Calu3 (cell line): ENCODE measurements around the gene ZBTB22. TPM values are rescaled to one million over a fixed set of nuclear protein-coding genes. Genes with fewer than 3 reads are reported as not detected.
A peak's percentile ranks its signal among the peaks of the same experiment; 100 is the strongest.

ENCODE experiments used
- BruUV-seq: library from RNA; stranded (reverse); fragments of 400-500 nt; replicated peaks from 2 replicates; lab custom pipeline; 2021; lab: Mats Ljungman, UMichigan
- CTCF ChIA-PET: fragments of 300-600 bp; sonication (Branson Sonifier 250); formaldehyde crosslinking; loops from one replicate; lab custom pipeline; 2022; ENCODE audit warnings: antibody characterized with exemption; lab: Charles Lee
- DNase-seq: peaks from one replicate; pipeline ENCODE4 v3.0.0; 2022
- H3K27ac Mint-ChIP-seq: one replicate; pipeline ENCODE4 v1.8.0; 2022; ENCODE audit warnings: mixed read lengths; ENCODE audit not compliant: unreplicated experiment
- H3K27me3 Mint-ChIP-seq: one replicate; pipeline ENCODE4 v1.8.0; 2022; ENCODE audit warnings: mixed read lengths; ENCODE audit not compliant: unreplicated experiment
- H3K36me3 Mint-ChIP-seq: one replicate; pipeline ENCODE4 v1.8.0; 2022; ENCODE audit warnings: mild to moderate bottlenecking, moderate library complexity, mixed read lengths; ENCODE audit not compliant: insufficient read depth, unreplicated experiment
- H3K4me1 Mint-ChIP-seq: one replicate; pipeline ENCODE4 v1.8.0; 2022; ENCODE audit warnings: mild to moderate bottlenecking, low read depth, mixed read lengths; ENCODE audit not compliant: unreplicated experiment
- H3K4me3 Mint-ChIP-seq: one replicate; pipeline ENCODE4 v1.8.0; 2022; ENCODE audit warnings: mild to moderate bottlenecking, low read depth, moderate library complexity, mixed read lengths; ENCODE audit not compliant: unreplicated experiment
- H3K9me3 Mint-ChIP-seq: one replicate; pipeline ENCODE4 v1.8.0; 2022; ENCODE audit warnings: low read depth, mixed read lengths; ENCODE audit not compliant: unreplicated experiment
- CTCF ChIP-seq: fragments of 200-600 bp; IDR thresholded peaks from one replicate; pipeline ENCODE4 v1.8.0; 2022; ENCODE audit warnings: antibody characterized with exemption; ENCODE audit not compliant: unreplicated experiment
- intact Hi-C: fragments of 100-400 bp; cut with micrococcal nuclease; formaldehyde crosslinking; loops from one replicate; pipeline ENCODE4 v1.10.0; 2022; ENCODE audit not compliant: unreplicated experiment
- total RNA-seq: library from RNA; stranded (reverse); gene quantifications from 2 replicates; pipeline ENCODE4 v1.2.3, GENCODE V29; 2022

ZBTB22 gene
- total RNA-seq, 1 experiment from 2014 or later: 22.6 TPM

- intact Hi-C loops: loop anchor here (5.0 kb wide), 1 partner anchor 75 kb away; the partner anchor contains the start of gene KIFC1
- Mint-ChIP-seq H3K27ac (peak overlapping the region; percentile 78), H3K9me3 (no peaks in the 10 kb centered on the region), H3K4me3 (peak overlapping the region; percentile 98), H3K36me3 (peaks cover 97% of the 10 kb centered on the region), H3K27me3 (no peaks in the 10 kb centered on the region), H3K4me1 (peaks cover 70% of the 10 kb centered on the region)
- CTCF ChIA-PET: interaction anchor here (0.6 to 2.4 kb wide), 5 partner anchors 56 to 507 kb away, joined by 3 to 10 read pairs (median 3); partner anchors contain the start of gene BAK1
- no peak for TF ChIP-seq CTCF
- no peak for DNase-seq
- no TSS peak for BruUV-seq
Observed at GRCh38 chr6:33316603-33317418, 733 bp downstream of the ZBTB22 start.

- CTCF ChIA-PET: no interaction called here
- intact Hi-C loops: loop anchor here (5.0 kb wide), 1 partner anchor 76 kb away; the partner anchor contains the start of gene KIFC1
- Mint-ChIP-seq H3K27ac (peak overlapping the region; percentile 97), H3K4me1 (peaks cover 65% of the 10 kb centered on the region), H3K36me3 (peaks cover 98% of the 10 kb centered on the region), H3K27me3 (no peaks in the 10 kb centered on the region), H3K9me3 (no peaks in the 10 kb centered on the region), H3K4me3 (peak overlapping the region; percentile 98)
- no peak for DNase-seq
- BruUV-seq: no TSS peak
- no peak for TF ChIP-seq CTCF
Observed at GRCh38 chr6:33315793-33316602, 1.5 kb downstream of the ZBTB22 start.

GRCh38 chr6:33314943-33315792 is 2.4 kb downstream of the ZBTB22 start:
- Mint-ChIP-seq H3K36me3 (peaks cover 98% of the 10 kb centered on the region), H3K9me3 (no peaks in the 10 kb centered on the region), H3K4me1 (peaks cover 57% of the 10 kb centered on the region), H3K4me3 (peak overlapping the region; percentile 98), H3K27me3 (no peaks in the 10 kb centered on the region), H3K27ac (peak overlapping the region; percentile 97)
- CTCF ChIA-PET: interaction anchor here (0.6 kb wide), 1 partner anchor 96 kb away, joined by 5 read pairs; the partner anchor contains the start of gene PHF1
- BruUV-seq: no TSS peak
- peak; percentile 81 for DNase-seq
- intact Hi-C loops: loop anchor here (5.0 kb wide), 1 partner anchor 77 kb away; the partner anchor contains the start of gene KIFC1
- no peak for TF ChIP-seq CTCF
